Measurements from ENCODE around the gene SEC16B. TPM values are rescaled to one million over a fixed set of nuclear protein-coding genes. Genes with fewer than 3 reads are reported as not detected.

The SEC16B gene
- total and polyA plus RNA-seq, 12 donors, result 0.32 to 19.0 (median 1.5) TPM

- H3K4me3 ChIP-seq, result no peak overlapping the region
- WGBS, 2 donors, result 21 to 25% methylated on average over 8 of the region's 8 CpGs
- H3K27ac ChIP-seq, result no peak overlapping the region
- H3K4me1 ChIP-seq, result peaks cover 0 to 10% (median 0%) of the 10 kb centered on the region in 9 donors
- peak in 1 of 2 donors; percentile 46 for DNase-seq
- no peaks in the 10 kb centered on the region for H3K27me3 ChIP-seq
- H3K9me3 ChIP-seq, result no peaks in the 10 kb centered on the region
- TF ChIP-seq, protein P1, sequence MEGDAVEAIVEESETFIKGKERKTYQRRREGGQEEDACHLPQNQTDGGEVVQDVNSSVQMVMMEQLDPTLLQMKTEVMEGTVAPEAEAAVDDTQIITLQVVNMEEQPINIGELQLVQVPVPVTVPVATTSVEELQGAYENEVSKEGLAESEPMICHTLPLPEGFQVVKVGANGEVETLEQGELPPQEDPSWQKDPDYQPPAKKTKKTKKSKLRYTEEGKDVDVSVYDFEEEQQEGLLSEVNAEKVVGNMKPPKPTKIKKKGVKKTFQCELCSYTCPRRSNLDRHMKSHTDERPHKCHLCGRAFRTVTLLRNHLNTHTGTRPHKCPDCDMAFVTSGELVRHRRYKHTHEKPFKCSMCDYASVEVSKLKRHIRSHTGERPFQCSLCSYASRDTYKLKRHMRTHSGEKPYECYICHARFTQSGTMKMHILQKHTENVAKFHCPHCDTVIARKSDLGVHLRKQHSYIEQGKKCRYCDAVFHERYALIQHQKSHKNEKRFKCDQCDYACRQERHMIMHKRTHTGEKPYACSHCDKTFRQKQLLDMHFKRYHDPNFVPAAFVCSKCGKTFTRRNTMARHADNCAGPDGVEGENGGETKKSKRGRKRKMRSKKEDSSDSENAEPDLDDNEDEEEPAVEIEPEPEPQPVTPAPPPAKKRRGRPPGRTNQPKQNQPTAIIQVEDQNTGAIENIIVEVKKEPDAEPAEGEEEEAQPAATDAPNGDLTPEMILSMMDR (IDR thresholded peaks at IDR 0.05), result peak; percentile 77 to 91 (median 89)
- ATAC-seq, result peak in 7 of 8 donors; percentile 45 to 77 (median 56)
- intact Hi-C loops (cut with DNase I), result loop anchor here in 7 of 10 donors (5.0 to 10.0 kb wide), 7 partner anchors 246 to 1054 kb away; no protein-coding TSS in a partner anchor
- peaks cover 0 to 52% (median 0%) of the 10 kb centered on the region in 9 donors for H3K36me3 ChIP-seq
Measured at GRCh38 chr1:177948336-177948972, 21.4 kb downstream of the SEC16B start.

- 80 to 90% methylated on average over 6 to 7 of the region's 7 CpGs for WGBS, 2 donors
- intact Hi-C loops (cut with DNase I), result loop anchor here in 7 of 10 donors (2.0 to 10.0 kb wide), 8 partner anchors 247 to 1053 kb away; no protein-coding TSS in a partner anchor
Measured at GRCh38 chr1:177947623-177948022, 22.2 kb downstream of the SEC16B start.

GRCh38 chr1:177945943-177946650 lies 23.8 kb downstream of the SEC16B start:
- 60 to 62% methylated on average over 12 of the region's 12 CpGs for WGBS, 2 donors
- H3K9me3 ChIP-seq, result no peaks in the 10 kb centered on the region
- DNase-seq (peak; percentile 34 to 38), ATAC-seq (peak; percentile 39 to 58 (median 48))
- TF ChIP-seq, protein P1 (IDR thresholded peaks at IDR 0.05), result peak; percentile 52 to 83 (median 74)
- peaks cover 0 to 18% (median 3%) of the 10 kb centered on the region in 9 donors for H3K4me1 ChIP-seq
- no peak overlapping the region for H3K4me3 ChIP-seq
- no peak overlapping the region for H3K27ac ChIP-seq
- intact Hi-C loops (cut with DNase I), result loop anchor here in 7 of 10 donors (2.0 to 10.0 kb wide), 8 partner anchors 249 to 1051 kb away; no protein-coding TSS in a partner anchor
- H3K36me3 ChIP-seq, result peaks cover 0 to 63% (median 0%) of the 10 kb centered on the region in 9 donors
- no peaks in the 10 kb centered on the region for H3K27me3 ChIP-seq

More at GRCh38 chr1:177947623-177948022, 22.2 kb downstream of the SEC16B start:
- ATAC-seq (no peak), DNase-seq (no peak)
- Histone ChIP-seq H3K4me3 (no peak overlapping the region), H3K9me3 (no peaks in the 10 kb centered on the region), H3K36me3 (peaks cover 0 to 61% (median 0%) of the 10 kb centered on the region in 9 donors), H3K27me3 (no peaks in the 10 kb centered on the region), H3K27ac (no peak overlapping the region), H3K4me1 (peaks cover 0 to 10% (median 0%) of the 10 kb centered on the region in 9 donors)
- TF ChIP-seq, protein P1 (IDR thresholded peaks at IDR 0.05), result no peak
